HL-60 (cell line): ENCODE measurements around the gene PRX.

ENCODE experiments used
- DNase-seq, 2 experiments: peaks; one replicate each; pipeline ENCODE4 v3.0.0-alpha.2; 2010 to 2020; ENCODE audit warnings: low read depth in 1 of 2, low spot score in 1 of 2
- H3K27ac ChIP-seq: fragments of 250-450 bp; sonication (Bioruptor Pico); replicated peaks from 2 replicates; pipeline ENCODE4 v1.5.1; 2020; ENCODE audit warnings: mild to moderate bottlenecking, moderate library complexity
- H3K27me3 ChIP-seq: fragments of 250-450 bp; sonication (Bioruptor Pico); 2 replicates; pipeline ENCODE4 v1.5.1; 2021; ENCODE audit warnings: mild to moderate bottlenecking, moderate library complexity; ENCODE audit not compliant: insufficient read depth, poor library complexity, severe bottlenecking
- H3K4me3 ChIP-seq: replicated peaks from 2 replicates; pipeline ENCODE4 v1.5.1; 2011; ENCODE audit warnings: mild to moderate bottlenecking, control low read depth, low read length; ENCODE audit not compliant: insufficient read depth
- CTCF ChIP-seq: IDR thresholded peaks from one replicate; pipeline ENCODE4 v1.5.1; 2011; ENCODE audit warnings: low read length, control low read depth, inconsistent platforms; ENCODE audit not compliant: insufficient read depth
- GABPA ChIP-seq: IDR thresholded peaks from 2 replicates; pipeline ENCODE4 v1.6.1; 2012; ENCODE audit warnings: low read depth
- POLR2AphosphoS5 ChIP-seq: IDR thresholded peaks from 2 replicates; pipeline ENCODE4 v1.6.1; 2012; ENCODE audit warnings: low read depth
- REST ChIP-seq: IDR thresholded peaks from 2 replicates; pipeline ENCODE4 v1.6.1; 2012; ENCODE audit warnings: low read depth; ENCODE audit not compliant: insufficient replicate concordance
- SPI1 ChIP-seq: IDR thresholded peaks from 2 replicates; pipeline ENCODE4 v1.6.1; 2012; ENCODE audit warnings: low read depth, mild to moderate bottlenecking, borderline replicate concordance

PRX gene

GRCh38 chr19:40396886-40397567 is 16.2 kb downstream of the PRX start:
- H3K27ac ChIP-seq, result no peak overlapping the region
- TF ChIP-seq GABPA (no peak), REST (no peak), POLR2AphosphoS5 (no peak), SPI1 (no peak), CTCF (no peak)
- H3K27me3 ChIP-seq, result peaks cover 19% of the 10 kb centered on the region
- no peak for DNase-seq
- H3K4me3 ChIP-seq, result no peak overlapping the region

GRCh38 chr19:40395956-40396355 is 17.2 kb downstream of the PRX start:
- H3K27ac ChIP-seq, result no peak overlapping the region
- H3K27me3 ChIP-seq, result peaks cover 19% of the 10 kb centered on the region
- no peak overlapping the region for H3K4me3 ChIP-seq
- TF ChIP-seq CTCF (no peak), GABPA (no peak), POLR2AphosphoS5 (no peak), SPI1 (no peak), REST (no peak)
- no peak for DNase-seq

GRCh38 chr19:40394816-40395210 is 18.4 kb downstream of the PRX start:
- Histone ChIP-seq H3K27me3 (peaks cover 19% of the 10 kb centered on the region), H3K4me3 (no peak overlapping the region), H3K27ac (no peak overlapping the region)
- TF ChIP-seq REST, result no peak
- TF ChIP-seq POLR2AphosphoS5, result no peak
- no peak for TF ChIP-seq SPI1
- no peak for TF ChIP-seq GABPA
- no peak for TF ChIP-seq CTCF
- no peak for DNase-seq
